ENCODE data around the gene GPRIN1.
A peak's percentile ranks its signal among the peaks of the same experiment; 100 is the strongest.
"Not testable (repeated sequence)": the region's sequence is repeated elsewhere in the genome, so short reads cannot be mapped to it uniquely, and the experiment has no call there.

The GPRIN1 gene

GRCh38 chr5:176624938-176625337 is 15.0 kb upstream of the GPRIN1 start:
- DNase-seq (ENCODE audit: low read depth in 2 of 2) = no peak

- DNase-seq (ENCODE audit: low read depth in 2 of 2) = no peak
Measured at GRCh38 chr5:176624142-176624541, 14.2 kb upstream of the GPRIN1 start.

GRCh38 chr5:176621661-176622079 is 11.7 kb upstream of the GPRIN1 start:
- DNase-seq (ENCODE audit: low read depth in 2 of 2) = no peak

- DNase-seq (ENCODE audit: low read depth in 2 of 2) = no peak
Measured at GRCh38 chr5:176620333-176620981, 10.5 kb upstream of the GPRIN1 start.

GRCh38 chr5:176619569-176620332 is 9.8 kb upstream of the GPRIN1 start:
- no peak for DNase-seq (ENCODE audit: low read depth in 2 of 2)

GRCh38 chr5:176619203-176619568 is 9.2 kb upstream of the GPRIN1 start:
- peak; percentile 81 to 86 for DNase-seq (ENCODE audit: low read depth in 2 of 2)

- DNase-seq (ENCODE audit: low read depth in 2 of 2) = no peak
Measured at GRCh38 chr5:176618783-176619182, 8.8 kb upstream of the GPRIN1 start.

- DNase-seq (ENCODE audit: low read depth in 2 of 2) = no peak
Measured at GRCh38 chr5:176616511-176616910, 6.6 kb upstream of the GPRIN1 start.

GRCh38 chr5:176614805-176615478 is 5.0 kb upstream of the GPRIN1 start:
- no peak for DNase-seq (ENCODE audit: low read depth in 2 of 2)

- no peak for DNase-seq (ENCODE audit: low read depth in 2 of 2)
Measured at GRCh38 chr5:176612855-176613254, 2.9 kb upstream of the GPRIN1 start.

- DNase-seq (ENCODE audit: low read depth in 2 of 2) = no peak
Measured at GRCh38 chr5:176612008-176612407, 2.1 kb upstream of the GPRIN1 start.

GRCh38 chr5:176611435-176611834 is 1.5 kb upstream of the GPRIN1 start:
- DNase-seq (ENCODE audit: low read depth in 2 of 2) = peak in 1 of 2 donors; percentile 50

GRCh38 chr5:176610435-176610773 is 448 bp upstream of the GPRIN1 start:
- no peak for DNase-seq (ENCODE audit: low read depth in 2 of 2)

GRCh38 chr5:176608937-176609723 is 826 bp downstream of the GPRIN1 start:
- no peak for DNase-seq (ENCODE audit: low read depth in 2 of 2)

- DNase-seq (ENCODE audit: low read depth in 2 of 2) = no peak
Measured at GRCh38 chr5:176608142-176608705, 1.7 kb downstream of the GPRIN1 start.

- DNase-seq (ENCODE audit: low read depth in 2 of 2) = no peak
Measured at GRCh38 chr5:176606875-176607274, 3.1 kb downstream of the GPRIN1 start.

GRCh38 chr5:176606032-176606431 is 3.9 kb downstream of the GPRIN1 start:
- no peak for DNase-seq (ENCODE audit: low read depth in 2 of 2)

- DNase-seq (ENCODE audit: low read depth in 2 of 2) = no peak
Measured at GRCh38 chr5:176603091-176603490, 6.9 kb downstream of the GPRIN1 start.

- DNase-seq (ENCODE audit: low read depth in 2 of 2) = no peak
Measured at GRCh38 chr5:176601901-176602482, 8.0 kb downstream of the GPRIN1 start.

GRCh38 chr5:176599749-176600430 is 10.1 kb downstream of the GPRIN1 start:
- DNase-seq (ENCODE audit: low read depth in 2 of 2) = not testable (repeated sequence)

All from stimulated activated CD4-positive, alpha-beta T cell treated with anti-CD3 and anti-CD28 coated beads, Interleukin-4, amount 100 ng/mL, for 48 hours (primary cell).